ENCODE data around the gene ZXDC. TPM values are rescaled to one million over a fixed set of nuclear protein-coding genes. Genes with fewer than 3 reads are reported as not detected.

ZXDC gene
- total RNA-seq, 2 experiments from 2014 or later = 26.6 to 27.3 TPM

DNA sequence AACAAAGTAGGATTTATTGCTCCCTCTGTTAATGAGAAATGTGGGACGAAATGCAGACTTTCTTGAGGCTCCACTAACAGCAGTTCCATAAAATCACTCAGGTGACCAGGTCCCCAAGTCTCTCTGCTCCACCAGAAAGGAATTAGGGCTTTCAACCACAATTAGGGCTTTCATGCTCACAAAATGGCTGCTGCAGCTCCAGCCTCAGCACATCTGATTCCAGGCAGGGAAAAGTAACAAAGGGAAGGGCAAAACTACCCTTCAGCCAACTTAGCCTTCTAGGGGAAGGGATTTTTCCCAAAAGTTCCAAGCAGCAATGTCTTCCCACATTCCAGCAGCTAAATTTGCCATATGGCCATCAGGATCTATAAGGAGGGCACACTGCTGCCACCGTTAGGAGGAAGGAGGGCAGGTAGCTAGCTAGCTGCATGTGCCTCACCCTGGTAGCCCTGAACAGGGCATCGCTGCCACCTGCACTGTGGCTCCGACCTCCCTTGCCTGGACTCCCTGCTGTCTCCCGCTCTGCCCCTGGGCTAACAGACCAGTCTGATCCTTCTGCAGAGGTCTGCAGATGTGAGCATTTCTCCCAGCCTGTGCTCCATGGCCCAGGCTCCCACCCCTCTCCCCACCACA lies 68.2 kb downstream of the ZXDC start:
- Mint-ChIP-seq H3K27me3 (ENCODE audit: low read depth) (peaks cover 23% of the 10 kb centered on the region), H3K4me3 (no peak overlapping the region), H3K27ac (no peak overlapping the region), H3K36me3 (ENCODE audit: low read depth) (no peaks in the 10 kb centered on the region), H3K9me3 (ENCODE audit: insufficient read depth) (no peaks in the 10 kb centered on the region), H3K4me1 (ENCODE audit: low read depth) (no peaks in the 10 kb centered on the region)
- ChIA-PET CTCF (no interaction called here), POLR2A (no interaction called here)
- DNase-seq = no peak
- no peak for ATAC-seq

- H3K9me3 Mint-ChIP-seq (ENCODE audit: insufficient read depth) = no peaks in the 10 kb centered on the region
- CTCF ChIA-PET = no interaction called here
- no peak overlapping the region for H3K27ac Mint-ChIP-seq
- no peaks in the 10 kb centered on the region for H3K36me3 Mint-ChIP-seq (ENCODE audit: low read depth)
- DNase-seq = no peak
- no peaks in the 10 kb centered on the region for H3K4me1 Mint-ChIP-seq (ENCODE audit: low read depth)
- no peak for ATAC-seq
- POLR2A ChIA-PET = no interaction called here
- no peak overlapping the region for H3K4me3 Mint-ChIP-seq
- peaks cover 18% of the 10 kb centered on the region for H3K27me3 Mint-ChIP-seq (ENCODE audit: low read depth)
Observed at GRCh38 chr3:126406389-126407296, 69.0 kb downstream of the ZXDC start.

GRCh38 chr3:126402666-126403302 lies 72.9 kb downstream of the ZXDC start:
- H3K4me3 Mint-ChIP-seq = no peak overlapping the region
- peaks cover 8% of the 10 kb centered on the region for H3K27me3 Mint-ChIP-seq (ENCODE audit: low read depth)
- ATAC-seq (no peak), DNase-seq (no peak)
- H3K36me3 Mint-ChIP-seq (ENCODE audit: low read depth) = no peaks in the 10 kb centered on the region
- H3K4me1 Mint-ChIP-seq (ENCODE audit: low read depth) = no peaks in the 10 kb centered on the region
- CTCF ChIA-PET = no interaction called here
- POLR2A ChIA-PET = no interaction called here
- no peaks in the 10 kb centered on the region for H3K9me3 Mint-ChIP-seq (ENCODE audit: insufficient read depth)
- H3K27ac Mint-ChIP-seq = no peak overlapping the region

DNA sequence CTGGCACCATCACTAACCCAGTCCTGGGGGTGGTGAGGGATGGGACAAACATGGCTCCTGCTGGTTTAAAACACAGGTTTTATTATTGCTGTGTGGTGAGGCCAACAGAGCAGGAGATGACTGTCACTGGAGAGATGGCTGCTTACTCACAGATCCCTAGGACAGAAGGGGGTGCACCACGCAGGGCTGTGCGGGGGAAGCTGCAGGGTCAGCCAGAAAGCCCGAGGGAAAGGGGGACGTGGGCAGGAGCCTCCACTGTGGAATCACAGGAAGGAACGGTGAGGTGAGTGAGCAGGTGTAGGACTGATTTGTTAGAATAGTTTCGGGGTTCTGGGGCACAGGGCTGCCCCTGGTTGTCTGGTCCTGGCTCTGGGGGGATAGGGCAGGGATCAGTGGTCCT lies 73.5 kb downstream of the ZXDC start:
- Mint-ChIP-seq H3K9me3 (ENCODE audit: insufficient read depth) (no peaks in the 10 kb centered on the region), H3K27me3 (ENCODE audit: low read depth) (peaks cover 8% of the 10 kb centered on the region), H3K4me1 (ENCODE audit: low read depth) (no peaks in the 10 kb centered on the region), H3K27ac (no peak overlapping the region), H3K36me3 (ENCODE audit: low read depth) (no peaks in the 10 kb centered on the region), H3K4me3 (no peak overlapping the region)
- ATAC-seq (no peak), DNase-seq (no peak)
- ChIA-PET POLR2A (no interaction called here), CTCF (no interaction called here)

GRCh38 chr3:126401611-126402160 lies 74.0 kb downstream of the ZXDC start:
- POLR2A ChIA-PET = no interaction called here
- Mint-ChIP-seq H3K4me3 (no peak overlapping the region), H3K27me3 (ENCODE audit: low read depth) (peaks cover 9% of the 10 kb centered on the region), H3K36me3 (ENCODE audit: low read depth) (no peaks in the 10 kb centered on the region), H3K9me3 (ENCODE audit: insufficient read depth) (no peaks in the 10 kb centered on the region), H3K27ac (no peak overlapping the region), H3K4me1 (ENCODE audit: low read depth) (no peaks in the 10 kb centered on the region)
- ATAC-seq (no peak), DNase-seq (no peak)
- CTCF ChIA-PET = no interaction called here

DNA sequence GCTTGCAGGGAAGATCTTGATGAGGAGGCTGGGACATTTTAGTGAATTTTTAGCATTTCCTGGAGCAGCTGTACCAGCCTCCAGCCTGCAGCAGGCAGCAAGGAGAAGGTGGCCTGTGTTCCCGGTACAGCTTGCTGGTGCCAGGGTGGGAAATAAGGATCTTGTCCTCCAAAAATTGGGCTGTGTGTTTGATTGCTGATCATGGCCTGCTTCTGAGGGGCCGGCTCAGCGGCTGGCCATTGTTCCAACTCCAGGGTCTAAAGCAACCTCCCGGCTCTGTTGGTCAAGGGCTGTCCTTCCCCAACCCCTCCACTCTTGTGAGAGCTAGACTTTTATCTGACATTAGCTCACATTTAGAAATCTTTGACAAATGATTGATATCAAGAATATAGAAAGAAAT lies 75.9 kb downstream of the ZXDC start:
- no peak for ATAC-seq
- H3K4me3 Mint-ChIP-seq = no peak overlapping the region
- ChIA-PET CTCF (no interaction called here), POLR2A (no interaction called here)
- no peak overlapping the region for H3K27ac Mint-ChIP-seq
- no peaks in the 10 kb centered on the region for H3K9me3 Mint-ChIP-seq (ENCODE audit: insufficient read depth)
- H3K4me1 Mint-ChIP-seq (ENCODE audit: low read depth) = no peaks in the 10 kb centered on the region
- no peak for DNase-seq
- H3K36me3 Mint-ChIP-seq (ENCODE audit: low read depth) = no peaks in the 10 kb centered on the region
- peaks cover 18% of the 10 kb centered on the region for H3K27me3 Mint-ChIP-seq (ENCODE audit: low read depth)

DNA sequence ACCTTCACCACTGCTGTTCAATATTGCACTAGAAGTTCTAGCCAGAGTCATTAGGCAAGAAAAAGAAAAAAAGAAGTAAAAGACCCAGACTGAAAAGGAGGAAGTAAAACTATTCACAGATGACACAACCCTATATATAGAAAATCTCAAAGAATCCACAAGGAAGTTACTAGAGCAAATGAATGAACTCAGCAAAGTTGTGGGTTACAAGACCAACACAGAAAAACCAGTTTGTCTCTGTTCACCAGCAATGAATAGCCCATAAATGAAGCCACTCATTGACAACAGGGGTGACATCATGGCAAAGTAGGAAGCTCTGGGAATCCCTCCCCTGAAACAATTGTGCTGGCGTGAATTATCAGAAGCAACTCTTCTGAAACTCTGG lies 76.3 kb downstream of the ZXDC start:
- H3K4me1 Mint-ChIP-seq (ENCODE audit: low read depth) = no peaks in the 10 kb centered on the region
- H3K36me3 Mint-ChIP-seq (ENCODE audit: low read depth) = no peaks in the 10 kb centered on the region
- no peak for DNase-seq
- H3K27ac Mint-ChIP-seq = no peak overlapping the region
- no peaks in the 10 kb centered on the region for H3K9me3 Mint-ChIP-seq (ENCODE audit: insufficient read depth)
- H3K4me3 Mint-ChIP-seq = no peak overlapping the region
- POLR2A ChIA-PET = no interaction called here
- CTCF ChIA-PET = no interaction called here
- peaks cover 21% of the 10 kb centered on the region for H3K27me3 Mint-ChIP-seq (ENCODE audit: low read depth)
- ATAC-seq = no peak

DNA sequence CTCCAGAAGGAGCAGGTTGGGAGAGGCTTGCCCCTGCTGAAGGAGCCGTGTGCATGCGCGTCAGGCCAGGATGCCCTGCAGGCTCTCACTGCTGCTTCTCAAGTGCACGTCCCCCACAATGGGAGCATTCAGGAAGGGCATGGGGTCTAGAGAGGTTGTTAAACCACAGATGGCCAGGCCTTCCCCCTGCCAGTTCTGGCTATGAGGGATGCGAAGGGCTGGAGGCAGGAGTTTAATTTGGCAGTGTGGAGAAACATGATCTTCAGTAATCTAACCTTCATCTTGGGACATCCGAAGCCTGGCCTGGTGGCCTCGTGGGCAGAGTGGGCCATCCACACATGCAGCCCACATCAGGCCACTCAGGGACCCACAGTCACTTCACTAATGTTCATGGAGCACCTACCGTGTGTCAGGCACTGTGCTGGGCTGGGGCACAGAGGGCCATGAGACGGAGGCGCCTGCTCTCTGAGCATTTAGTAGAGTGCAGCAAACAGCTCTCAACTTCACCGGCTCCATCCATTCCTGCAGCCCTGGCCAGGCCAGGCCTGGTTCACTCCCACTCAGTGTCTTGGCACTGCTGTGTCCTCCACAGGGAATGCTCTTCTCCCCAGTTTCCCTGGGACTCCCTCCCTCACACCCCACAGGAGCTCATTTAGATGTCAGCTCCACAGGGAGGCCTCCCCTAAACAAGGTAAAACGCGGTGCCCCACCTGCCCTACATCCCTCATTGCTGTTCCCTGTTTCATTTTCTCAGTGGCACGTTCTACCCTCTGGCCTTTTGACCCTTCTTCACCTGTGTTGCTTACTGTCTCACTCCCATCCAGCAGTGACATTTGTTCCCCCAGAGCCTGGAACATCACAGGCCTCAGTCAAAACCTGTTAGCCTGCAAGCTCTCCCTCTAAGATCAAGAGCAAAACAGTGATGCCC lies 77.0 kb downstream of the ZXDC start:
- ATAC-seq = no peak

DNA sequence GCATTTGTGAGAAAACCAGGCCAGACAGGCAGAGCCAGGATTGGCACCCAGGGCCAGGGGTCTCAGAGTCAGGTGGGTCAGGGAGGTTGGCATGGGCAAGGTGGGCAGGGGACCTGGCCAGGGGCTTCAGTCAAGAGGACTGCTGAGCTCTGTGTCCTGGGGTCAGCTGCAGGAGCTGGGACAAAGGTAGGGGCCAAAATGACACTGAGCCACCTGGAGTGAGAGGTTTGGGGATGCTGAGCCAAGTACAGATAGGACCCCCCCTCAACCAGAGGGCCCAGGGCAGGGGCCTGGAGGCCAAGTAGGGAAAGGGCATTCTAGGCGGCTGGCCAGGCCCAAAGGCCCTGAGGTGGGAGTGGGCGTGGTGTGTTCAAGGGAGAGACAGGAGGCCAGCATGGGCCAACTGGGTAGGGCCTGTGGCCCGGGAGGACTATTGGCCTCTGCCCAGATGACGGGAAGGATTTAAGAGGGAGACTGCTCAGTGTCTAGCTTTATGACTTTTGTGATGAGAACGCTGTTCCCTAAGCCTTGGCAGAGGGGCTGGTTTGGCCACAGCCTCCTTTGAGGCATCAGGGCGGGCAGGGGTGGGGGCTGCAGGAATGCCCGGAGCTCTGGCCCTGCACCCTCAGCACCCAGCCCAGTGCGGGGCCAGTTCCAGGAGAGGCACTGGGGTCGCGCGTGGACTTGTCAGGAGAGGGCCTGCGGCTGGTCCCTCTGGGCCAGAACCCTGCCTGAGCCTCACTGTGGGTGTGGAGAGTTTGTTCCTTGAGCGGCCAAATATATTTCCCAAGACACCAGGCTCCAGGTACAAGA lies 77.9 kb downstream of the ZXDC start:
- ATAC-seq = no peak
- DNase-seq = no peak
- POLR2A ChIA-PET = no interaction called here
- Mint-ChIP-seq H3K27ac (no peak overlapping the region), H3K4me3 (no peak overlapping the region), H3K4me1 (ENCODE audit: low read depth) (no peaks in the 10 kb centered on the region), H3K36me3 (ENCODE audit: low read depth) (no peaks in the 10 kb centered on the region), H3K27me3 (ENCODE audit: low read depth) (peaks cover 33% of the 10 kb centered on the region), H3K9me3 (ENCODE audit: insufficient read depth) (no peaks in the 10 kb centered on the region)
- CTCF ChIA-PET = no interaction called here

More for the DNA sequence above, 77.0 kb downstream of the ZXDC start:
- Mint-ChIP-seq H3K27me3 (ENCODE audit: low read depth) (peaks cover 26% of the 10 kb centered on the region), H3K36me3 (ENCODE audit: low read depth) (no peaks in the 10 kb centered on the region), H3K27ac (no peak overlapping the region), H3K4me3 (no peak overlapping the region), H3K9me3 (ENCODE audit: insufficient read depth) (no peaks in the 10 kb centered on the region), H3K4me1 (ENCODE audit: low read depth) (no peaks in the 10 kb centered on the region)
- no peak for DNase-seq
- ChIA-PET POLR2A (no interaction called here), CTCF (no interaction called here)

DNA sequence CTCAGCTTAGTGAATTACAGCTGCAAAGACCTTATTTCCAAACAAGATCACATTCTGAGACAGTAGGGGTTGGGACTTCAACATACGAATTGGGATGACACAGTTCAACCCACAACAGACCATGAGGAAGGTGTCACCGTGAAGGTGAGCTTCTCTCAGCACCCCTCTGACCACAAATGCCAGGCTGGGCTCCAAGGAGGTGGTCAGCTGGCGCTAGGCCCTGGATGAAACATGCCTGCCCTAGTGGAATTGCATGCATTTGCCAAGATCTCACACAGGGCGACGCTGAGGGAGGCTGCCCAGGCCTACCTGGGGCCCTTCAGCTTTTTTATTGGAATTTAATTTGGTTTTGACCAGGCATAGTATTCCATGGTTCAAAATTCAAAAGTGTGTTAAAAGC lies 79.2 kb downstream of the ZXDC start:
- Mint-ChIP-seq H3K27ac (no peak overlapping the region), H3K4me3 (no peak overlapping the region), H3K4me1 (ENCODE audit: low read depth) (no peaks in the 10 kb centered on the region), H3K27me3 (ENCODE audit: low read depth) (peaks cover 41% of the 10 kb centered on the region), H3K36me3 (ENCODE audit: low read depth) (no peaks in the 10 kb centered on the region), H3K9me3 (ENCODE audit: insufficient read depth) (no peaks in the 10 kb centered on the region)
- DNase-seq = no peak
- no peak for ATAC-seq
- POLR2A ChIA-PET = interaction anchor here (0.7 kb wide), 1 partner anchor 217 kb away, joined by 3 read pairs; no protein-coding TSS in a partner anchor
- CTCF ChIA-PET = interaction anchor here (1.0 kb wide), 1 partner anchor 75 kb away, joined by 4 read pairs; no protein-coding TSS in a partner anchor
